PFSK-1 (cell line): ENCODE results near the gene PRPF40B. TPM values are rescaled to one million over a fixed set of nuclear protein-coding genes. Genes with fewer than 3 reads are reported as not detected.

Experiments used
- FOXP2 ChIP-seq: optimal IDR thresholded peaks from 2 replicates; pipeline ENCODE3; 2011; ENCODE audit warnings: borderline replicate concordance, control low read depth, inconsistent platforms; ENCODE audit not compliant: insufficient read depth; ENCODE audit errors: extremely low read length, extremely low read depth
- POLR2AphosphoS5 ChIP-seq: IDR thresholded peaks from 2 replicates; pipeline ENCODE4 v1.6.1; 2012; ENCODE audit warnings: low read depth, mild to moderate bottlenecking, control low read depth, low read length, moderate library complexity
- SIN3A ChIP-seq: IDR thresholded peaks from 2 replicates; pipeline ENCODE4 v1.6.1; 2012; ENCODE audit warnings: mild to moderate bottlenecking, low read length, moderate library complexity, borderline replicate concordance; ENCODE audit not compliant: insufficient read depth
- TAF1 ChIP-seq: IDR thresholded peaks from 2 replicates; pipeline ENCODE4 v1.6.1; 2012; ENCODE audit warnings: low read length, control low read depth, borderline replicate concordance; ENCODE audit not compliant: insufficient read depth
- polyA plus RNA-seq: library from polyadenylated mRNA; unstranded; fragments of >200 nt; gene quantifications from one replicate; pipeline ENCODE4 v1.2.1, GENCODE V29; 2012; ENCODE audit warnings: low read depth, missing spikeins; ENCODE audit not compliant: insufficient read length
- TF ChIP-seq, protein P1 (sequence below), 2 experiments: IDR thresholded peaks; 2 replicates each; pipeline versions ENCODE4 v1.6.1 to v1.8.0; 2011 to 2012; ENCODE audit warnings: low read depth in 2 of 2, low read length in 2 of 2, control low read depth in 1 of 2, inconsistent platforms in 1 of 2, mild to moderate bottlenecking in 1 of 2, moderate library complexity in 1 of 2; ENCODE audit not compliant: insufficient read depth in 1 of 2

The PRPF40B gene
- 17.2 TPM for polyA plus RNA-seq

GRCh38 chr12:49623142-49623904, at the start of gene PRPF40B:
PRPF40B (plus strand) TSS chr12:49623561; CDS start chr12:49623591, 30 bp downstream.
- TF ChIP-seq FOXP2 (no peak), TAF1 (peak; percentile 60; the same call in 1 of the 2 replicates), SIN3A (no peak), POLR2AphosphoS5 (peak; percentile 87; the same call in 1 of the 2 replicates)
- TF ChIP-seq, protein P1, sequence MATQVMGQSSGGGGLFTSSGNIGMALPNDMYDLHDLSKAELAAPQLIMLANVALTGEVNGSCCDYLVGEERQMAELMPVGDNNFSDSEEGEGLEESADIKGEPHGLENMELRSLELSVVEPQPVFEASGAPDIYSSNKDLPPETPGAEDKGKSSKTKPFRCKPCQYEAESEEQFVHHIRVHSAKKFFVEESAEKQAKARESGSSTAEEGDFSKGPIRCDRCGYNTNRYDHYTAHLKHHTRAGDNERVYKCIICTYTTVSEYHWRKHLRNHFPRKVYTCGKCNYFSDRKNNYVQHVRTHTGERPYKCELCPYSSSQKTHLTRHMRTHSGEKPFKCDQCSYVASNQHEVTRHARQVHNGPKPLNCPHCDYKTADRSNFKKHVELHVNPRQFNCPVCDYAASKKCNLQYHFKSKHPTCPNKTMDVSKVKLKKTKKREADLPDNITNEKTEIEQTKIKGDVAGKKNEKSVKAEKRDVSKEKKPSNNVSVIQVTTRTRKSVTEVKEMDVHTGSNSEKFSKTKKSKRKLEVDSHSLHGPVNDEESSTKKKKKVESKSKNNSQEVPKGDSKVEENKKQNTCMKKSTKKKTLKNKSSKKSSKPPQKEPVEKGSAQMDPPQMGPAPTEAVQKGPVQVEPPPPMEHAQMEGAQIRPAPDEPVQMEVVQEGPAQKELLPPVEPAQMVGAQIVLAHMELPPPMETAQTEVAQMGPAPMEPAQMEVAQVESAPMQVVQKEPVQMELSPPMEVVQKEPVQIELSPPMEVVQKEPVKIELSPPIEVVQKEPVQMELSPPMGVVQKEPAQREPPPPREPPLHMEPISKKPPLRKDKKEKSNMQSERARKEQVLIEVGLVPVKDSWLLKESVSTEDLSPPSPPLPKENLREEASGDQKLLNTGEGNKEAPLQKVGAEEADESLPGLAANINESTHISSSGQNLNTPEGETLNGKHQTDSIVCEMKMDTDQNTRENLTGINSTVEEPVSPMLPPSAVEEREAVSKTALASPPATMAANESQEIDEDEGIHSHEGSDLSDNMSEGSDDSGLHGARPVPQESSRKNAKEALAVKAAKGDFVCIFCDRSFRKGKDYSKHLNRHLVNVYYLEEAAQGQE (IDR thresholded peaks at IDR 0.05; ENCODE audit: insufficient read depth in 1 of 2, low read depth in 2 of 2, low read length in 2 of 2), result no peak

DNA sequence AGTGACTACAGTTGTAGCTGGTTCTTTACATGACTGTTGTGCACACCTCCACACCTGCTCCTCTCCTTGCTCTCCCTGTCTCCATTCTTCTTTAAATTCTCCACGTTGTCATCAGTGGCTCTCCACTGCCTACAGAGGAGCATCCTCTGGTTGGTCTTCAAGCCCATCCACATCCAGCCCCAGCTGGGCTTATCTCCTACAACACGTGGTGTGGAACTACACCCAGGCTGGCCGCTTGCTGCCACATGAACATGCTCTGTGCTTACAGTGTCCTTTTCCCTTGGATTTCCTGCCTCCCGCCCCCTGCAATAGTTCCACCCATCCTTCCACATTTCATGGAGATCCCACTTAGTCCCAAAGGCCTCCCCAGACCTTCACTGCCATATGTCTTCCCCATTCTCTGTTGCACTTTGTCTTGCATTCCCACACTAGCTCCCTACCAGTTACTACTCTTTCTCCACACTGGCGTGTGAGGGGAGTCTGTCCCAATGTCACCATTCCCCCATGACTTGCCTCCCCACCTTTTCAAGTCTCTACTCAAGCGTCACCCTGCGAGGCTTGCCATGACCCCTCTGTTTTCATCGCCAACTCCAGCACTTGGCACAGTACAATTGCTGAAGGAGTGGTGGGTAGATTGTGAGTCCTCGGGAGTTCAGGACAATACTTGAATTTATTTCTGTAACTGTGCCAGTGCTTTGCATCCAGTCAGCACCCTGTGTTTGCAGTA, 45.6 kb upstream of the PRPF40B start:
- TF ChIP-seq POLR2AphosphoS5 (no peak), FOXP2 (no peak), SIN3A (no peak), TAF1 (no peak)
- TF ChIP-seq, protein P1 (IDR thresholded peaks at IDR 0.05; ENCODE audit: insufficient read depth in 1 of 2, low read depth in 2 of 2, low read length in 2 of 2), result no peak

DNA sequence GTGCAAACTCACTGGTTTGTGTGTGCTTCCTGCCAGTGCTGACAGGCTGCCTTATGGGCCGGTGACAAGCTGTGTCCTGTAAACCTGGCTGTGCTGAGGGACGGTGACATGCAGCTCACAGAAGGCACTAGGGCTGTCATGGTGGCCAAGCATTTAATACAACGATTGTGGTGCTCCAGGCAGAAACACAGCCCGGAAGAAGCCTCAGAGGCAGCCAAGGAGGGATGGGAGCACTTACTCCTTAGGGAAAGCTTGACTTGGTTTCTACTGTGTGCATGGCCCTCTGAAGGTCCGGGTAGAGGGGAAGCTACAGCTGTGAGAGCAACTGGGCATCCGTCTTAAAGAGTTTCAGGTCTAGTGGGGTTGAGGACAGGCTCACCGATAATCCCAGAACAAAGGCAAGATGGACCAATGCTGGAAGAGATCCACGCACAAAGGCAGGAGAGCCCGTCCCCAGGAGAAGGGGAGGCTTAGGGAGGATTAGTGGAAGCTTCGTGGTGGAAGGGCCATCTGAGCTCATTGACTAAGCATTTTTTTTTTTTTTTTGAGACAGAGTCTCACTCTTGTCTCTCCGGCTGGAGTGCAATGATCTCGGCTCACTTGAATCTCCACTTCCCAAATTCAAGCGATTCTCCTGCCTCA, 44.8 kb upstream of the PRPF40B start:
- no peak for TF ChIP-seq SIN3A
- TF ChIP-seq, protein P1 (IDR thresholded peaks at IDR 0.05; ENCODE audit: insufficient read depth in 1 of 2, low read depth in 2 of 2, low read length in 2 of 2), result no peak
- TF ChIP-seq FOXP2, result no peak
- no peak for TF ChIP-seq POLR2AphosphoS5
- no peak for TF ChIP-seq TAF1

- TF ChIP-seq SIN3A, result no peak
Observed at GRCh38 chr12:49580572-49581535, 42.5 kb upstream of the PRPF40B start.

GRCh38 chr12:49582201-49582600, 41.2 kb upstream of the PRPF40B start:
- TF ChIP-seq, protein P1 (IDR thresholded peaks at IDR 0.05; ENCODE audit: insufficient read depth in 1 of 2, low read depth in 2 of 2, low read length in 2 of 2), result no peak
- TF ChIP-seq TAF1 (no peak), FOXP2 (no peak), SIN3A (no peak), POLR2AphosphoS5 (no peak)
